Measurements from ENCODE around the gene AP3D1.

The AP3D1 gene

GRCh38 chr19:2055931-2056836, 95.2 kb downstream of the AP3D1 start:
- DNase-seq = peak; percentile 67 to 82
- peaks cover 10 to 69% (median 46%) of the 10 kb centered on the region in 4 donors for H3K4me1 ChIP-seq
- no peaks in the 10 kb centered on the region for H3K27me3 ChIP-seq
- intact Hi-C loops (cut with DNase I; ENCODE audit: low total_unique reads) = no loop called here
- no peaks in the 10 kb centered on the region for H3K36me3 ChIP-seq
- H3K27ac ChIP-seq = peak overlapping the region; percentile 98 to 100
- no peaks in the 10 kb centered on the region for H3K9me3 ChIP-seq
- peak overlapping the region; percentile 38 to 47 for H3K4me3 ChIP-seq
- no peak for TF ChIP-seq CTCF (IDR thresholded peaks at IDR 0.05)

DNA sequence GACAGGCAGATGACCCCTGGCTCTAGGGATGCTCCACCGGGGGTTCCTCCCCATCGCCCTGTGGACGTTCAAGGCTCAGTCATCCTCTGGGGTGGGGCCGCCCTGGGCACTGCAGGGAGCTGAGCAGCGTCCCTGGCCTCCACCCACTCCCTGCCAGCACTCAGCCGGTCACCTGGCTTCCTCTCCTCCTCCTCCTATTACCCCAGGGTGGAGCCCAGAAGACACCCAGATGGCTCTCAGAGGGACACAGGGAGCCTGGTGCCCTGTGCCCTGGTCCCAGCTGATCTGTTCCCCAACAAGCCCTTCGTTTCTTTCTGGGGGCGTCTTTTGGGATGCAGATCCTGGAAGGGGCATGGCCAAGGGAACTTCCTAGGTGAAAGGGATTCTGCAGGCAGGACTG, 96.6 kb downstream of the AP3D1 start:
- Histone ChIP-seq H3K27me3 (no peaks in the 10 kb centered on the region), H3K4me1 (peaks cover 2 to 56% (median 34%) of the 10 kb centered on the region in 4 donors), H3K4me3 (no peak overlapping the region), H3K36me3 (no peaks in the 10 kb centered on the region), H3K9me3 (no peaks in the 10 kb centered on the region), H3K27ac (no peak overlapping the region)
- intact Hi-C loops (cut with DNase I; ENCODE audit: low total_unique reads) = no loop called here
- TF ChIP-seq CTCF (IDR thresholded peaks at IDR 0.05) = no peak
- no peak for DNase-seq

GRCh38 chr19:2053601-2054389, 97.6 kb downstream of the AP3D1 start:
- no peaks in the 10 kb centered on the region for H3K9me3 ChIP-seq
- H3K27me3 ChIP-seq = no peaks in the 10 kb centered on the region
- no peak overlapping the region for H3K4me3 ChIP-seq
- peak; percentile 54 to 72 for DNase-seq
- peaks cover 2 to 55% (median 34%) of the 10 kb centered on the region in 4 donors for H3K4me1 ChIP-seq
- H3K27ac ChIP-seq = no peak overlapping the region
- TF ChIP-seq CTCF (IDR thresholded peaks at IDR 0.05) = no peak
- peaks cover 0 to 6% (median 5%) of the 10 kb centered on the region in 3 donors for H3K36me3 ChIP-seq
- intact Hi-C loops (cut with DNase I; ENCODE audit: low total_unique reads) = no loop called here

DNA sequence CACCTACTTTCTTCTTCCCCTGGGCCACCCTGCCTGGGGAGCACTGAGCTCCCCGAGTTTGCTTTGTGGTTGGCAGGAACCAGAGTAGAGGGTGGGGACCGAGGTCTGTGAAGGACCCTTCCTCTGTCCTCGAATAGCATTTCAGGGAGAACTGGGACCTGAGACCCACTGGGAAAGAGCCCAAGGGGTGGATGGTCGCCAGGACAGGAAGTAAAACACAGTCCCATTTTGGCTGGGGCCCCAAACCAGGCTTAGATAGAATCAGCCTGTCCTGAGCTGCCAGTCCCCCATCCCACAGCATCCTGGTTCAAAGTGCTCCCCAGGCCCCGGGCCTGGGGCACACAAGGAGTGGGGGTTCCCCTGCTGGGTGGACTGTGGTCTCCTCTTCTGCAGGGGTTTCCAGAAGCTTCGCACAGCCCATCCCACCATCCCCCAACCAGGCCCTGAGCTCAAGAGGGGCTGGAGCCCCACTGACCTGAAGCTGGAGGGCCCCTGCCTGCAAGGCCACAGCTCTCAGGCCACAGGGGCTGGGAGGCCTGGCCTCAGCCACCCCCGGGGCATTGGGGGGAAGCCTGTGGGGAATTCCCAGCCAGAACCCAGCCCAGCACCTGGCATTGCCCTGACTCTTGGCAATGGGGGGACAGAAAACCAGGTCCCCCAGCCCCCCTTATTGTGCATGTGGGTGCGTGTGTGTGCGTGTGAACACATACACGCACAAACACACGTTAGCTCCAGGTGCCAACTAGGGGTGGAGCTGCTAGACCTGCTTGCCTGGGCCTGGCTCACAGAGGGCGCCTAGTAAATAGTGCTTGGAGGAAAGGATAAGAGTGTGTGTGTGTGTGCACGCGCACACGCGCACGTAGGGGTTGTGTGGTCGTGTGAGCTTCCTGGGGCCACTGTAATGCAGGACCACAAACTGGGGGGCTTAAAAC, 99.3 kb downstream of the AP3D1 start:
- Histone ChIP-seq H3K4me3 (peak overlapping the region; percentile 100), H3K36me3 (peaks cover 0 to 13% (median 10%) of the 10 kb centered on the region in 3 donors), H3K27ac (peak overlapping the region; percentile 97 to 100), H3K27me3 (no peaks in the 10 kb centered on the region), H3K9me3 (no peaks in the 10 kb centered on the region), H3K4me1 (peaks cover 10 to 57% (median 47%) of the 10 kb centered on the region in 4 donors)
- no peak for TF ChIP-seq CTCF (IDR thresholded peaks at IDR 0.05)
- intact Hi-C loops (cut with DNase I; ENCODE audit: low total_unique reads) = no loop called here
- DNase-seq = no peak

All from tibial artery (tissue), 4 donors.